GM12878 (cell line): ENCODE results near the gene CDX4. TPM values are rescaled to one million over a fixed set of nuclear protein-coding genes. Genes with fewer than 3 reads are reported as not detected.
"Not testable (repeated sequence)": the region's sequence is repeated elsewhere in the genome, so short reads cannot be mapped to it uniquely, and the experiment has no call there.

Source experiments
- ATAC-seq: fragments of 200-7000 bp; cut with Tn5 transposase; 3 replicates; pipeline ENCODE4 v1.9.1; 2020; ENCODE audit warnings: mild to moderate bottlenecking, moderate library complexity
- BruUV-seq: library from RNA; stranded (reverse); fragments of 400-500 nt; replicated peaks from 2 replicates; lab custom pipeline; 2021; lab: Mats Ljungman, UMichigan
- CTCF ChIA-PET: fragments of 300-600 bp; sonication (Branson Sonifier 250); formaldehyde crosslinking; extraction: SDS; loops from one replicate; lab custom pipeline; 2021; ENCODE audit warnings: inconsistent platforms; lab: Yijun Ruan, JAX
- POLR2A ChIA-PET: fragments of 350-600 bp; formaldehyde crosslinking; extraction: SDS; loops from one replicate; lab custom pipeline; 2021; ENCODE audit warnings: inconsistent platforms; lab: Charles Lee
- RAD21 ChIA-PET: fragments of 300-600 bp; sonication (Branson Sonifier 250); formaldehyde crosslinking; loops from one replicate; lab custom pipeline; 2023; ENCODE audit warnings: antibody characterized with exemption; ENCODE audit not compliant: unreplicated experiment; lab: Charles Lee
- SMC1A ChIA-PET: fragments of 300-600 bp; sonication (Branson Sonifier 250); formaldehyde crosslinking; loops from one replicate; lab custom pipeline; 2023; ENCODE audit not compliant: unreplicated experiment, uncharacterized antibody; lab: Charles Lee
- DNase-seq: peaks from one replicate; pipeline ENCODE4 v3.0.0-alpha.2; 2011; ENCODE audit warnings: low read depth, low spot score
- FAIRE-seq: peaks from 3 replicates; lab custom pipeline; 2011; peaks lifted over from hg19 to GRCh38; lab: Jason Lieb, UNC
- H2AFZ ChIP-seq: 2 replicates; pipeline ENCODE4 v1.6.0; 2011; ENCODE audit warnings: low read depth, low read length, control low read depth; ENCODE audit not compliant: control insufficient read depth
- H3K27ac ChIP-seq: 2 replicates; pipeline ENCODE4 v1.5.1; 2011; ENCODE audit warnings: control low read depth; ENCODE audit not compliant: control insufficient read depth, insufficient read depth
- H3K27me3 ChIP-seq, 2 experiments: replicated peaks in 1 of 2; 2 replicates each; pipeline versions ENCODE4 v1.6.0 to v1.6.1; 2011; ENCODE audit warnings: low read length in 1 of 2; ENCODE audit not compliant: control insufficient read depth in 2 of 2, insufficient read depth in 2 of 2
- H3K36me3 ChIP-seq, 2 experiments: 2 replicates each; pipeline ENCODE4 v1.5.1; 2011; ENCODE audit warnings: low read length in 1 of 2; ENCODE audit not compliant: control insufficient read depth in 2 of 2, insufficient read depth in 2 of 2
- H3K4me1 ChIP-seq: 2 replicates; pipeline ENCODE4 v1.6.1; 2011; ENCODE audit warnings: mild to moderate bottlenecking, low read length, moderate library complexity, mixed read lengths; ENCODE audit not compliant: control insufficient read depth, insufficient read depth
- H3K4me2 ChIP-seq: 2 replicates; pipeline ENCODE4 v1.6.0; 2011; ENCODE audit warnings: control low read depth; ENCODE audit not compliant: control insufficient read depth, insufficient read depth
- H3K4me3 ChIP-seq: fragments of 200-600 bp; sonication (generic); 2 replicates; pipeline ENCODE4 v1.5.1; 2016
- H3K79me2 ChIP-seq: 2 replicates; pipeline ENCODE4 v1.6.0; 2011; ENCODE audit warnings: low read length; ENCODE audit not compliant: control insufficient read depth, insufficient read depth
- H3K9ac ChIP-seq: 2 replicates; pipeline ENCODE4 v1.8.0; 2011; ENCODE audit warnings: low read length, control low read depth, mixed read lengths; ENCODE audit not compliant: control insufficient read depth, insufficient read depth
- H3K9me3 ChIP-seq: replicated peaks from 3 replicates; pipeline ENCODE4 v1.5.1; 2011; ENCODE audit warnings: mild to moderate bottlenecking, low read length; ENCODE audit not compliant: control insufficient read depth, insufficient read depth
- H4K20me1 ChIP-seq: 2 replicates; pipeline ENCODE4 v1.6.0; 2011; ENCODE audit not compliant: control insufficient read depth, insufficient read depth
- FOXK2 ChIP-seq: fragments of 450-650 bp; IDR thresholded peaks from 2 replicates; pipeline ENCODE4 v1.6.1; 2017; ENCODE audit warnings: mild to moderate bottlenecking, moderate library complexity
- HDAC2 ChIP-seq: fragments of 200-600 bp; sonication (generic); IDR thresholded peaks from 2 replicates; pipeline ENCODE4 v1.6.1; 2017
- KLF5 ChIP-seq: fragments of 450-650 bp; IDR thresholded peaks from 2 replicates; pipeline ENCODE4 v1.6.1; 2014; ENCODE audit warnings: mild to moderate bottlenecking; ENCODE audit not compliant: partially characterized antibody
- MEF2B ChIP-seq: fragments of 450-650 bp; IDR thresholded peaks from 2 replicates; pipeline ENCODE4 v1.6.1; 2018; ENCODE audit warnings: mild to moderate bottlenecking, moderate library complexity; ENCODE audit not compliant: partially characterized antibody, poor library complexity, severe bottlenecking
- SIX5 ChIP-seq: IDR thresholded peaks from 2 replicates; pipeline ENCODE4 v1.6.1; 2011; ENCODE audit warnings: mild to moderate bottlenecking, low read depth, low read length, moderate library complexity; ENCODE audit not compliant: severe bottlenecking
- WGBS: methylation state at CpG from one replicate; pipeline ENCODE4 v1.1.6; 2016; ENCODE audit warnings: low lambda C conversion rate; ENCODE audit not compliant: insufficient replicate concordance, insufficient coverage; ENCODE audit errors: missing lambda C conversion rate; 5-methylcytosine and 5-hydroxymethylcytosine counted together
- in situ Hi-C: fragments of 300-500 bp; cut with MboI; formaldehyde crosslinking; loops from 9 replicates; pipeline ENCODE4 v1.14.3; 2018; ENCODE audit warnings: mixed read lengths
- intact Hi-C: fragments of 100-400 bp; cut with micrococcal nuclease; formaldehyde crosslinking; loops from one replicate; pipeline ENCODE4 v1.14.2; 2022; ENCODE audit not compliant: unreplicated experiment
- polyA plus RNA-seq, 11 experiments: library from polyadenylated mRNA; depleted of rRNA in 4 of 11; unstranded in 6 of 11; stranded (reverse) in 5 of 11; fragments of >200 nt; fragmentation: Nextera tagmentation in 4 of 11; fragmentation: Illumina TruSeq in 1 of 11; extraction: Ambion mirVana in 4 of 11; extraction: Trizol in 1 of 11; gene quantifications; 1 replicate in 1 of 11; 2 replicates in 10 of 11; pipeline versions ENCODE4 v1.2.1 to v1.2.3, GENCODE V29; 2011 to 2016; ENCODE audit warnings: inconsistent platforms in 2 of 11, missing spikeins in 2 of 11, low read depth in 1 of 11
- total RNA-seq, 4 experiments: library from RNA; depleted of rRNA in 3 of 4; stranded (reverse); fragments of >200 nt in 3 of 4; fragmentation: Illumina TruSeq in 1 of 4; extraction: Trizol in 1 of 4; gene quantifications; 2 replicates each; pipeline versions ENCODE4 v1.2.1 to v1.2.3, GENCODE V29; 2013 to 2021
- TF ChIP-seq, protein P1 (sequence below): fragments of 450-650 bp; IDR thresholded peaks from 2 replicates; pipeline ENCODE4 v1.6.1; 2017; ENCODE audit warnings: mild to moderate bottlenecking, moderate library complexity

Gene CDX4
- total and polyA plus RNA-seq, 10 of the 15 experiments (the other 5 are each of a cell fraction or from before 2014, with no cell fraction given): not detected

DNA sequence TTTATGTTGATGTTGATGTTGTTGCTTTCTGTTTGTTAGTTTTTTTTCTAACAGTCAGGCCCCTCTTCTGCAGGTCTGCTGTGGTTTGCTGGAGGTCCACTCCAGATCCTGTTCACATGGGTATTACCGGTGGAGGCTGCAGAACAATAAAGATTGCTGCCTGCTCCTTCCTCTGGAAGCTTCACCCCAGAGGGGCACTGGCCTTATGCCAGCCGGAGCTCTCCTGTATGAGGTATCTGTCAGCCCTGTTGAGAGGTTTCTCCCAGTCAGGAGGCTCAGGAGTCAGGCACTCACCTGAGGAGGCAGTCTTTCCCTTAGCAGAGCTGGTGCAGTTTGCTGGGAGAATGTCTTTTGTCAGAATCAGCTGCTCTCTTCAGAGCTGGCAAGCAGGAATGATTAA lies 34.7 kb downstream of the CDX4 start:
- in situ Hi-C loops (no loop called here), intact Hi-C loops (no loop called here)
- SMC1A ChIA-PET: no interaction called here
- Histone ChIP-seq H3K27ac (no peak overlapping the region), H3K4me3 (no peak overlapping the region), H3K79me2 (no peaks in the 10 kb centered on the region), H2AFZ (no peak overlapping the region), H3K4me1 (no peaks in the 10 kb centered on the region), H3K9me3 (no peaks in the 10 kb centered on the region)
- 14% methylated on average over 2 of the region's 2 CpGs for WGBS
- ATAC-seq: no peak
- CTCF ChIA-PET: no interaction called here
- BruUV-seq: no TSS peak
- POLR2A ChIA-PET: no interaction called here
- TF ChIP-seq KLF5 (no peak), SIX5 (no peak), FOXK2 (no peak)
- TF ChIP-seq, all 136 proteins: peak for 0
- no peak for FAIRE-seq
- H3K4me2 ChIP-seq: no peak overlapping the region
- no peaks in the 10 kb centered on the region for H3K36me3 ChIP-seq
- no peaks in the 10 kb centered on the region for H4K20me1 ChIP-seq
- DNase-seq: no peak
- no peaks in the 10 kb centered on the region for H3K27me3 ChIP-seq
- RAD21 ChIA-PET: no interaction called here
- H3K9ac ChIP-seq: no peak overlapping the region

DNA sequence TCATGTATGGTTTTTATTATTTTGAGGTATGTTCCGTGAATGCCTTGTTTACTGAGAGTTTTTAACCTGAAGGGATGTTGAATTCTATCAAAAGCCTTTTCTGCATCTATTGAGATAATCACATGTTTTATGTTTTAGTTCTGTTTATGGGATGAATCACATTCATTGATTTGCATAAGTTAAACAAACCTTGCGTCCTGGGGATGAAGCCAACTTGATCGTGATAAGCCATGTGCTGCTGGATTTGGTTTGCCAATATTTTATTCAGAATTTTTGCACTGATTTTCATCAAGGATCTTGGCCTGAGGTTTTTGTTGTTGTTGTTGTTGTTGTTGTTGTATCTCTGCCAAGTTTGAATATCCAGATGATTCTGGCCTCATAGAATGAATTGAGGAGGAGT lies 43.8 kb downstream of the CDX4 start:
- Histone ChIP-seq H3K79me2 (no peaks in the 10 kb centered on the region), H3K27me3 (no peaks in the 10 kb centered on the region), H3K4me3 (no peak overlapping the region), H3K9ac (no peak overlapping the region), H4K20me1 (no peaks in the 10 kb centered on the region), H3K9me3 (no peaks in the 10 kb centered on the region), H3K4me2 (no peak overlapping the region), H3K27ac (no peak overlapping the region), H2AFZ (no peak overlapping the region), H3K4me1 (no peaks in the 10 kb centered on the region), H3K36me3 (no peaks in the 10 kb centered on the region)
- FAIRE-seq (no peak), ATAC-seq (no peak), DNase-seq (no peak)
- 41% methylated on average over 3 of the region's 3 CpGs for WGBS
- intact Hi-C loops: no loop called here
- in situ Hi-C loops: no loop called here
- POLR2A ChIA-PET: no interaction called here
- TF ChIP-seq MEF2B: no peak
- no peak for TF ChIP-seq HDAC2
- TF ChIP-seq, protein P1, sequence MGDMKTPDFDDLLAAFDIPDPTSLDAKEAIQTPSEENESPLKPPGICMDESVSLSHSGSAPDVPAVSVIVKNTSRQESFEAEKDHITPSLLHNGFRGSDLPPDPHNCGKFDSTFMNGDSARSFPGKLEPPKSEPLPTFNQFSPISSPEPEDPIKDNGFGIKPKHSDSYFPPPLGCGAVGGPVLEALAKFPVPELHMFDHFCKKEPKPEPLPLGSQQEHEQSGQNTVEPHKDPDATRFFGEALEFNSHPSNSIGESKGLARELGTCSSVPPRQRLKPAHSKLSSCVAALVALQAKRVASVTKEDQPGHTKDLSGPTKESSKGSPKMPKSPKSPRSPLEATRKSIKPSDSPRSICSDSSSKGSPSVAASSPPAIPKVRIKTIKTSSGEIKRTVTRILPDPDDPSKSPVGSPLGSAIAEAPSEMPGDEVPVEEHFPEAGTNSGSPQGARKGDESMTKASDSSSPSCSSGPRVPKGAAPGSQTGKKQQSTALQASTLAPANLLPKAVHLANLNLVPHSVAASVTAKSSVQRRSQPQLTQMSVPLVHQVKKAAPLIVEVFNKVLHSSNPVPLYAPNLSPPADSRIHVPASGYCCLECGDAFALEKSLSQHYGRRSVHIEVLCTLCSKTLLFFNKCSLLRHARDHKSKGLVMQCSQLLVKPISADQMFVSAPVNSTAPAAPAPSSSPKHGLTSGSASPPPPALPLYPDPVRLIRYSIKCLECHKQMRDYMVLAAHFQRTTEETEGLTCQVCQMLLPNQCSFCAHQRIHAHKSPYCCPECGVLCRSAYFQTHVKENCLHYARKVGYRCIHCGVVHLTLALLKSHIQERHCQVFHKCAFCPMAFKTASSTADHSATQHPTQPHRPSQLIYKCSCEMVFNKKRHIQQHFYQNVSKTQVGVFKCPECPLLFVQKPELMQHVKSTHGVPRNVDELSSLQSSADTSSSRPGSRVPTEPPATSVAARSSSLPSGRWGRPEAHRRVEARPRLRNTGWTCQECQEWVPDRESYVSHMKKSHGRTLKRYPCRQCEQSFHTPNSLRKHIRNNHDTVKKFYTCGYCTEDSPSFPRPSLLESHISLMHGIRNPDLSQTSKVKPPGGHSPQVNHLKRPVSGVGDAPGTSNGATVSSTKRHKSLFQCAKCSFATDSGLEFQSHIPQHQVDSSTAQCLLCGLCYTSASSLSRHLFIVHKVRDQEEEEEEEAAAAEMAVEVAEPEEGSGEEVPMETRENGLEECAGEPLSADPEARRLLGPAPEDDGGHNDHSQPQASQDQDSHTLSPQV: no peak
- SMC1A ChIA-PET: no interaction called here
- CTCF ChIA-PET: no interaction called here
- RAD21 ChIA-PET: no interaction called here
- no TSS peak for BruUV-seq

DNA sequence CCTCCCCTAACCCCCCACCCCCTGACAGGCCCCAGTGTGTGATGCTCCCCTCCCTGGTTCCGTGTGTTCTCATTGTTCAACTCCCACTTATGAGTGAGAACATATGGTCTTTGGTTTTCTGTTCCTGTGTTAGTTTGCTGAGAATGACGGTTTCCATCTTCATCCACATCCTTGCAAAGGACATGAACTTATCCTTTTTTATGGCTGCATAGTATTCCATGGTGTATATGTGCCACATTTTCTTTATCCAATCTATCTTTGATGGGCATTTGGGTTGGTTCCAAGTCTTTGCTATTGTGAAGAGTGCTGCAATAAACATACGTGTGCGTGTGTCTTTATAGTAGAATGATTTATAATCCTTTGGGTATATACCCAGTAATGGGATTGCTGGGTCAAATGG lies 45.3 kb downstream of the CDX4 start:
- CTCF ChIA-PET, intact Hi-C loops, H3K9me3 ChIP-seq, H3K27ac ChIP-seq, DNase-seq, BruUV-seq, ATAC-seq, H4K20me1 ChIP-seq, H3K4me2 ChIP-seq, in situ Hi-C loops, POLR2A ChIA-PET, FAIRE-seq, H3K9ac ChIP-seq, H3K4me1 ChIP-seq, H2AFZ ChIP-seq, H3K36me3 ChIP-seq, SMC1A ChIA-PET, RAD21 ChIA-PET, H3K79me2 ChIP-seq, H3K27me3 ChIP-seq, H3K4me3 ChIP-seq: not testable (repeated sequence)
- WGBS: 53% methylated on average over 4 of the region's 4 CpGs
